Trophoblast cell (in vitro differentiated cells and primary cell): ENCODE data around the gene OR10H3.

Source experiments
- DNase-seq, 2 donors: peaks; one replicate each; pipeline ENCODE4 v3.0.0-alpha.2; 2016
- H2AFZ ChIP-seq: 2 replicates; pipeline ENCODE4 v1.6.1; 2013; ENCODE audit warnings: low read length, moderate library complexity, mild to moderate bottlenecking; ENCODE audit not compliant: insufficient read depth, poor library complexity
- H2AK5ac ChIP-seq: 2 replicates; pipeline ENCODE4 v1.6.1; 2013; ENCODE audit warnings: mild to moderate bottlenecking, low read length
- H2BK120ac ChIP-seq: 2 replicates; pipeline ENCODE4 v1.6.1; 2013; ENCODE audit warnings: low read length, mild to moderate bottlenecking, moderate library complexity; ENCODE audit not compliant: insufficient read depth, poor library complexity
- H2BK12ac ChIP-seq: 2 replicates; pipeline ENCODE4 v1.6.1; 2013; ENCODE audit warnings: mild to moderate bottlenecking, low read length, moderate library complexity
- H2BK5ac ChIP-seq: 2 replicates; pipeline ENCODE4 v1.6.1; 2013; ENCODE audit warnings: low read length, low read depth, moderate library complexity, mild to moderate bottlenecking; ENCODE audit not compliant: poor library complexity
- H3K14ac ChIP-seq: 2 replicates; pipeline ENCODE4 v1.6.1; 2013; ENCODE audit warnings: mild to moderate bottlenecking, low read length
- H3K18ac ChIP-seq: 2 replicates; pipeline ENCODE4 v1.6.1; 2013; ENCODE audit warnings: mild to moderate bottlenecking, low read length
- H3K23ac ChIP-seq: 2 replicates; pipeline ENCODE4 v1.6.1; 2013; ENCODE audit warnings: low read length
- H3K27ac ChIP-seq: 2 replicates; pipeline ENCODE4 v1.5.1; 2013; ENCODE audit warnings: low read depth, mild to moderate bottlenecking, inconsistent platforms, low read length, moderate library complexity
- H3K27me3 ChIP-seq: 2 replicates; pipeline ENCODE4 v1.6.1; 2013; ENCODE audit warnings: inconsistent platforms, mild to moderate bottlenecking, low read length, moderate library complexity; ENCODE audit not compliant: insufficient read depth
- H3K36me3 ChIP-seq, 2 experiments: 1 replicate in 1 of 2; 2 replicates in 1 of 2; pipeline ENCODE4 v1.6.1; 2013; ENCODE audit warnings: low read length in 2 of 2, mild to moderate bottlenecking in 2 of 2, moderate library complexity in 1 of 2; ENCODE audit not compliant: insufficient read depth in 2 of 2, control insufficient read depth in 1 of 2
- H3K4ac ChIP-seq: 2 replicates; pipeline ENCODE4 v1.6.1; 2013; ENCODE audit warnings: low read depth, mild to moderate bottlenecking, low read length, moderate library complexity
- H3K4me1 ChIP-seq, 2 experiments: 1 replicate in 1 of 2; 2 replicates in 1 of 2; pipeline ENCODE4 v1.6.1; 2013; ENCODE audit warnings: low read length in 2 of 2, mild to moderate bottlenecking in 2 of 2, moderate library complexity in 1 of 2; ENCODE audit not compliant: insufficient read depth in 2 of 2, control insufficient read depth in 1 of 2
- H3K4me2 ChIP-seq: 2 replicates; pipeline ENCODE4 v1.6.1; 2013; ENCODE audit warnings: inconsistent platforms, mild to moderate bottlenecking, low read length, moderate library complexity
- H3K4me3 ChIP-seq: 2 replicates; pipeline ENCODE4 v1.5.1; 2013; ENCODE audit warnings: mild to moderate bottlenecking, low read depth, low read length, inconsistent platforms
- H3K79me1 ChIP-seq: one replicate; pipeline ENCODE4 v1.6.1; 2013; ENCODE audit warnings: low read length
- H3K79me2 ChIP-seq: 2 replicates; pipeline ENCODE4 v1.6.1; 2013; ENCODE audit warnings: low read length, mild to moderate bottlenecking; ENCODE audit not compliant: control insufficient read depth, insufficient read depth, poor library complexity
- H3K9ac ChIP-seq: 2 replicates; pipeline ENCODE4 v1.6.1; 2013; ENCODE audit warnings: mild to moderate bottlenecking, low read length
- H3K9me3 ChIP-seq: 2 replicates; pipeline ENCODE4 v1.6.1; 2013; ENCODE audit warnings: low read depth, mild to moderate bottlenecking, control low read depth, inconsistent platforms, low read length; ENCODE audit not compliant: insufficient read depth
- H4K12ac ChIP-seq: 2 replicates; pipeline ENCODE4 v1.6.1; 2013; ENCODE audit warnings: low read depth, mild to moderate bottlenecking, low read length, moderate library complexity
- H4K8ac ChIP-seq: 2 replicates; pipeline ENCODE4 v1.6.1; 2013; ENCODE audit warnings: low read depth, mild to moderate bottlenecking, low read length, moderate library complexity
- H4K91ac ChIP-seq: one replicate; pipeline ENCODE4 v1.6.1; 2013; ENCODE audit warnings: low read depth, mild to moderate bottlenecking, low read length, moderate library complexity
- WGBS: extraction: QIAGEN DNeasy Blood & Tissue Kit; methylation state at CpG from one replicate; pipeline ENCODE4 v1.1.7; 2013; ENCODE audit warnings: missing lambda C conversion rate; ENCODE audit not compliant: insufficient read length, insufficient coverage; ENCODE audit errors: extremely low coverage; 5-methylcytosine and 5-hydroxymethylcytosine counted together

OR10H3 gene

DNA sequence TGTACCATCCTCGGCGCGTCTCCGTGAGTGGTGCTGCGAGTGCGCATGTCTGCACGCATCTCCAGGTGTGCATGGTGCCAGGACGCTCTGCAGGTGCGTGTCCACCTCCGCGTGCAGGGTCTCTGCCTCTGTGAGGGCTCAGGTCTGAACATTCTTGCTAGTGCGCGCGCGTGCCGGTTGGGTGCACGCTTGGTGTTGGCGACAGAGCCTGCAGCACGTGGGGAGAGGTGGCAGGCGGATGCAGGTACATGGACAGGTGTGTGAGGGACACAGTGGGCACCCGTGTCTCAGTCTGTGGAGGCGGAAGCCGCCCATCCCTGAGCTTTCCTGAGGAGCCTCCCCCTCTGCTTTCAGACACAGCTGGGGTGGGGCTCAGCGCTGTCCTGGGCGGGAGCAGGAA lies 14.8 kb upstream of the OR10H3 start:
- H2BK120ac ChIP-seq, result no peak overlapping the region
- H3K36me3 ChIP-seq, result no peaks in the 10 kb centered on the region
- H3K18ac ChIP-seq, result no peak overlapping the region
- no peak overlapping the region for H3K23ac ChIP-seq
- H4K8ac ChIP-seq, result no peak overlapping the region
- H3K4me2 ChIP-seq, result no peak overlapping the region
- DNase-seq, result no peak
- H2AFZ ChIP-seq, result no peak overlapping the region
- no CpG with 5 or more reads among the region's 25 CpGs for WGBS
- H3K4ac ChIP-seq, result no peak overlapping the region
- no peaks in the 10 kb centered on the region for H3K79me1 ChIP-seq
- peaks cover 25% of the 10 kb centered on the region for H3K9me3 ChIP-seq
- no peaks in the 10 kb centered on the region for H3K79me2 ChIP-seq
- no peaks in the 10 kb centered on the region for H3K4me1 ChIP-seq
- H3K27me3 ChIP-seq, result no peaks in the 10 kb centered on the region
- no peak overlapping the region for H3K4me3 ChIP-seq
- no peak overlapping the region for H4K91ac ChIP-seq
- H4K12ac ChIP-seq, result no peak overlapping the region
- no peak overlapping the region for H2BK5ac ChIP-seq
- H3K14ac ChIP-seq, result no peak overlapping the region
- H3K27ac ChIP-seq, result no peak overlapping the region
- H3K9ac ChIP-seq, result no peak overlapping the region
- no peak overlapping the region for H2AK5ac ChIP-seq
- no peak overlapping the region for H2BK12ac ChIP-seq

DNA sequence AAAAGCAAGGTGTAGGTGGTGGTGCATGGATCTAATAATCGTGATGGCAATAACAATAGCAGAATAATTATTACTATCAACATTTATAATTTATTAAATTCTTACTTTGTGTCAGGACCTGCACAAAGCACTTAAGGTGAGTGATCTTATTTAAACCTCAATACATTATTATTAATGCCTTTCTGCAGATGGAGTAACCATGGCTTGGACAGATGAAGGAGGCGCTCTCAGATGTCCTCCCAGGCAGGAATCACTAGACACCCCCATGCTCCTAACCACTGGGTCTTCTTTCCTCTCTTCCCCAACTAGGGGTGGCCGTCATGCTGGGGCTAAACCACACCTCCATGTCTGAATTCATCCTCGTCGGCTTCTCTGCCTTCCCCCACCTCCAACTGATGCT lies 10.1 kb upstream of the OR10H3 start, which contains the start of gene OR10H2:
Gene OR10H2 (plus strand): TSS at position 301 of the 400 bp plus-strand sequence. CDS start 20 bp downstream, at position 321.
- Histone ChIP-seq H3K4ac (no peak within 1 kb of the TSS), H3K27me3 (no peaks in the 10 kb centered on the region), H3K27ac (no peak within 1 kb of the TSS), H4K8ac (no peak within 1 kb of the TSS), H3K23ac (no peak within 1 kb of the TSS), H3K4me2 (no peak within 1 kb of the TSS), H3K4me3 (peak within 1 kb of the TSS; percentile 45), H3K36me3 (no peaks in the 10 kb centered on the region), H4K12ac (no peak within 1 kb of the TSS), H3K4me1 (no peaks in the 10 kb centered on the region), H3K9me3 (peaks cover 25% of the 10 kb centered on the region), H2BK12ac (no peak within 1 kb of the TSS), H3K9ac (no peak within 1 kb of the TSS), H2BK120ac (no peak within 1 kb of the TSS), H3K14ac (no peak within 1 kb of the TSS), H4K91ac (no peak within 1 kb of the TSS), H3K18ac (no peak within 1 kb of the TSS), H2AFZ (no peak within 1 kb of the TSS), H3K79me2 (no peaks in the 10 kb centered on the region), H2AK5ac (no peak within 1 kb of the TSS), H3K79me1 (no peaks in the 10 kb centered on the region), H2BK5ac (no peak within 1 kb of the TSS)
- DNase-seq, result no peak
- WGBS, result no CpG with 5 or more reads among the region's 5 CpGs

DNA sequence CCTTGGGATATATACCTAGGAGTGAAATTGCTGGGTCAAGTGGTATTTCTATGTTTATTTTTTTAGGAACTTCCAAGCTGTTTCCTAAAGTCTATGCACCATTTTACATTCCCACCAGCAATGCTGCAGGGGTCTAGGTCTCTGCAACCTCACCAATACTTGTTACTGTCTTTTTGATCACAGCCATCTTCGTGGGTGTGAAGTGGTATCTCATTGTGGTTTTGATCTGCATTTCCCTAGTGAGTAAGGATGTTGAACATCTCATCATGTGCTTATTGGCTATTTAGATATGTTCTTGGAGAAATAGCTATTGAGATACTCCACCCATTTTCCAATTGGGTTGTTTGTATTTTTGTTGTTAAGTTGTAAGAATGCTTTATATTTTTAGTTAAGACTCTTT lies 7.2 kb upstream of the OR10H3 start:
- H3K14ac ChIP-seq, result no peak overlapping the region
- no peak overlapping the region for H2BK120ac ChIP-seq
- H3K4ac ChIP-seq, result no peak overlapping the region
- H3K18ac ChIP-seq, result no peak overlapping the region
- H3K36me3 ChIP-seq, result no peaks in the 10 kb centered on the region
- no CpG with 5 or more reads among the region's 1 CpG for WGBS
- no peak overlapping the region for H2BK5ac ChIP-seq
- H3K9me3 ChIP-seq, result peaks cover 32% of the 10 kb centered on the region
- no peaks in the 10 kb centered on the region for H3K79me1 ChIP-seq
- no peak overlapping the region for H3K27ac ChIP-seq
- no peak for DNase-seq
- H4K91ac ChIP-seq, result no peak overlapping the region
- H3K79me2 ChIP-seq, result no peaks in the 10 kb centered on the region
- no peak overlapping the region for H3K23ac ChIP-seq
- no peak overlapping the region for H2AK5ac ChIP-seq
- no peak overlapping the region for H4K12ac ChIP-seq
- H3K4me2 ChIP-seq, result no peak overlapping the region
- H3K9ac ChIP-seq, result no peak overlapping the region
- no peak overlapping the region for H3K4me3 ChIP-seq
- H3K27me3 ChIP-seq, result no peaks in the 10 kb centered on the region
- no peak overlapping the region for H4K8ac ChIP-seq
- no peaks in the 10 kb centered on the region for H3K4me1 ChIP-seq
- H2BK12ac ChIP-seq, result no peak overlapping the region
- H2AFZ ChIP-seq, result no peak overlapping the region

DNA sequence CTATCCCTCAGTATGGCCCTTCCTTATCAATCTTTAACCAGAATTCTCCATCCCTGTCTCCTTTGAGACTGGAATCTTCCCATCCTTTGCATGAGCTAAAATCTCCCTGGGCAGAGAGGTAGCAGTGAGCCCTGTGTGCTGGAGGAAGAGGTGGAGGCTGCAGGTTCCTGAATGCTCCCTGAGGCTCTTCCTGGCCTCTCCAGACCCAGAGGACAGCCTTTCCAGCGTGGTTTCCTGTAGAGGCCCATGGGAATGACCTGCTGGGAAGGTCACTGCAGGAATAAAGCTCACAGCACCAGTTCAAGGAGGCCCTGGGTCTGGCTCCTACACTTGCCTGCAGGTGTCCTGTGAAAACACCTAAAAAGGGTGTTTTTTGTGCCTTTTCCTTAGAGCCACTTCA lies 5.4 kb upstream of the OR10H3 start:
- H3K4me3 ChIP-seq, result no peak overlapping the region
- H2BK12ac ChIP-seq, result no peak overlapping the region
- no peak overlapping the region for H2AFZ ChIP-seq

More for the DNA sequence above, 5.4 kb upstream of the OR10H3 start:
- no peak overlapping the region for H3K4ac ChIP-seq
- no CpG with 5 or more reads among the region's 1 CpG for WGBS
- H4K8ac ChIP-seq, result no peak overlapping the region
- H2AK5ac ChIP-seq, result no peak overlapping the region
- no peaks in the 10 kb centered on the region for H3K36me3 ChIP-seq
- no peak overlapping the region for H3K14ac ChIP-seq
- H3K4me1 ChIP-seq, result no peaks in the 10 kb centered on the region
- no peaks in the 10 kb centered on the region for H3K79me1 ChIP-seq
- no peak overlapping the region for H2BK120ac ChIP-seq
- no peak overlapping the region for H3K18ac ChIP-seq
- no peak overlapping the region for H3K23ac ChIP-seq
- H2BK5ac ChIP-seq, result no peak overlapping the region
- no peak overlapping the region for H3K9ac ChIP-seq
- no peak for DNase-seq
- H3K27me3 ChIP-seq, result no peaks in the 10 kb centered on the region
- no peak overlapping the region for H4K91ac ChIP-seq
- H3K27ac ChIP-seq, result no peak overlapping the region
- peaks cover 30% of the 10 kb centered on the region for H3K9me3 ChIP-seq
- no peaks in the 10 kb centered on the region for H3K79me2 ChIP-seq
- no peak overlapping the region for H3K4me2 ChIP-seq
- H4K12ac ChIP-seq, result no peak overlapping the region
